GM18499 (cell line): ENCODE data around the gene SRP19.
"Not testable (repeated sequence)": the region's sequence is repeated elsewhere in the genome, so short reads cannot be mapped to it uniquely, and the experiment has no call there.

Experiments used
- ATAC-seq: cut with Tn5 transposase; IDR thresholded peaks from one replicate; pipeline ENCODE4 v1.9.1; 2021; ENCODE audit warnings: moderate number of reproducible peaks; ENCODE audit not compliant: insufficient read depth, unreplicated experiment

SRP19 gene

DNA sequence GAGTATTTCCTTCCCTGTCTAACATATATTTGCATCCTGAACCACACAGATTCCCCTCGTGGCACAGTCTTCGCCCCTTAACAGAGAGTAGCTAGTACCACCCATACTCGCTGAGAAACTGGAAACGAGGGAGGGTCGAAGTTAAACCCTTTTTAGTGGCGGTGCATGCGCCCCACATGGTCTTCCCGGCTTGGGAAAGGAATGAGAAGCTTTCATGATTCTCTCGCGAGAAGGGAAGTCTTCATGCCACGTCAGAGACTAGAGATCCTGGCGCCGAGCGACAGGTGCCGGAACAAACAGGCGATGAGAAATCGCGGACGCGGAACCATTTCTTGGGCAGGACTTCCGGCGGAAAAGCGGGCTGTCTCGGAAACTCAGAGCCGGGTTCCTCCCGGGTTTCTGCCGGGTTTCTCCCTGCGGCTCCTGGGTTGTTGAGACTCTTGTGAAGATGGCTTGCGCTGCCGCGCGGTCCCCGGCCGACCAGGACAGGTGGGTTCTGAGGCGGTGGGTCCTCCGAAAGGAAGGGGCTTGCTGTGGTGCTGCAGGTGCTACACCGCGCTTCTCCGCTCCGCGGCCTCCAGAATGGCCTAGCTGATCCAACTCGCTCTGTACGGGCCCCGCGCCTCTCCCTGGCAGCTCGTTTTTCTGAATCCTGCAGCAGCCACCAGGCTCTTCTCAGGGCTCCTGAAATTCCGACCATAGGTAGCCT lies at the start of gene SRP19:
Gene SRP19 (plus strand): TSS at position 359 of the 709 bp plus-strand sequence. CDS start 90 bp downstream, at position 449.
- ATAC-seq = peak; percentile 97

DNA sequence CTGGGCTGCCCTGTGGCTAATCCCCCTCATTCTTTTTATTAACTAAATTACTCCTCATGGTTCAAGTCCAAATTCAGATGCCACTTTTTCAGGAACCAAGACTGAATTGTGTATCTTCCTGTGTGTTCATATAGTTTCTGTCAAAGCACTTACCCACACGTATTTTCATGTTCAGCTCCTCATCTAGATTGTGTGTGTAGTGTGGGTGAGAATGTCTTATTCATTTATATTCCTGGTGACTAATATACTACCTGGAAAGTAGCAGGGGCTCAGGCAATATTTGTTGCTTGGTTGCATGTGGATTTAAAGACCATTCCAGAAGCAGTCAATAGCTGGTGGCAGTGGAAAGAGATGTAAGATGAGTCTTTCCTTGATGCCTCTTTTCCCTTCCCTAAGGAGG lies 48.5 kb upstream of the SRP19 start:
- no peak for ATAC-seq

DNA sequence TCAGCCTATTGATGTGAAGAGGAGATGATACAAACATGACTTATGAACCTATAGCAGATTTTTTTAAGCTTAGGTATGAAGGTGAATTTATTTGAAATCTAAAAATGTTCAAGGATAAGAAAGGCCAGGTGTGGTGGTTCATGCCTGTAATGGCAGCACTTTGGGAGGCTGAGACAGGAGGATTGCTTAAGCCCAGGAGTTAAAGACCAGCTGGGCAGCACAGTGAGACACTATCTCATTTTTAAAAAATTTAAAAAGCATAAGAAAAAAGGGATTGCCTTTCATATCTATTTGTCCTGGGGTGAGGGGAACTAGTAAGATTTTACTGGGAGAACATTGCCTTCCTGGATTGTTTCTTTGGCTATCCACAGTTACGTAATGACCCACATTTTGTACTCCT lies 40.8 kb upstream of the SRP19 start:
- ATAC-seq = no peak

- ATAC-seq = no peak
Observed at GRCh38 chr5:112822456-112822855, 38.6 kb upstream of the SRP19 start.

DNA sequence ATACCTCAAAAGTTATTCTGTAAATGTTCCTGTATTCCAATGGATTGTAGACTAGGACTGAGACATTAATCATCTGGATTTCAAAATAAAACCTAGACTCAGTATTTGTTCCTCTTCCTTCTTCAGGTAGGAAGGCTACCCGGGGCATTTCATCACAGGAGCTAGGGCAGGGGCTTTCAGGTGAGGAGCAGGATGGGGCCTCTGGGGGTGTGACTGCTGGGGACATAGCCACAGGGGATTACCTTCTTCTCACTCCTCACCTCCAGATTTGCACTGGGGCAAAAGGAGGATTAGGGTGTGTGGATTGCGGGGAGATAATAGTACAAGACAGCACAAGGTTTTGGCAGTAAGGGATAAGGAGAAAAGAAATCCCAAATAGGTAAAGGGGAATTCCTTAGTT lies 37.9 kb upstream of the SRP19 start:
- ATAC-seq = no peak

GRCh38 chr5:112823656-112824055 lies 37.4 kb upstream of the SRP19 start:
- no peak for ATAC-seq

DNA sequence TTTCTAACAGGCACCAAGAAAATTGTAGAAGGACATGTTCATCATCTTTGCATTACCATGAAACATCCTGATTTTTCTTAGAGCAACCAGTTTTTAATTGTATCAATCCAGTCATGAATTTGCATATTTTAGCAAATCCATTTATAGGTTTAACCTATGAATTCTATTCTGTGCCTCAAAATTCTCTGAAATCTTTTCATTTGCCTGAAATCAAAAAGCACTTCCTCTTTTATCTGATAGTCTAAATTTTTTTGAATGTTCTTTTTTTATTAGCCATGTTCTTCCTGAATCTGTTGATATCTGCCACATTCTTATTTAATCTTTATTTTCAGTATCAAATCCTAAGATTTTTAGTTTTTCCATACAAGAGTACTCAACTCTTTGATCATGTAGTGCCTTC lies 36.9 kb upstream of the SRP19 start:
- no peak for ATAC-seq

DNA sequence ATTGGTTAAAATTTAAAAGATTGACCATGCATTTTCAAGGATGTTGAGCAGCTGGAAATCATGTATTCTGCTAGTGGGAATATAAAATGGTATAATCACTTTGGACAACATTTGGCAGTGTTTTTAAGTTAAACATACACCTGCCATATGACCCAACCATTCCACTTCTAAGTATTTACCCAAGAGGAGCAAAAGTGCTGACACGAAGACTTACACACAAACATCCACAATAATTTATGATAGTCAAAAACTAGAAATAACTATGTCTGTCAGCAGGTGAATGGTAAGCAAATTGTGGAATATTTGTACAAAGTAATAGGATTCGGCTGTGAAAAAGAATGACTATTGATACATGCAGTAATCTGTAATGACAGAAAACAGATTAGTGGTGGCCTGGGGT lies 30.7 kb upstream of the SRP19 start:
- no peak for ATAC-seq

- ATAC-seq = no peak
Observed at GRCh38 chr5:112833971-112834370, 27.1 kb upstream of the SRP19 start.

GRCh38 chr5:112844489-112844888 lies 16.6 kb upstream of the SRP19 start:
- no peak for ATAC-seq

GRCh38 chr5:112846556-112846955 lies 14.5 kb upstream of the SRP19 start:
- ATAC-seq = no peak

GRCh38 chr5:112847306-112847705 lies 13.8 kb upstream of the SRP19 start:
- ATAC-seq = no peak

GRCh38 chr5:112848116-112848811 lies 12.8 kb upstream of the SRP19 start:
- ATAC-seq = peak; percentile 96

GRCh38 chr5:112849912-112850311 lies 11.2 kb upstream of the SRP19 start:
- ATAC-seq = no peak

DNA sequence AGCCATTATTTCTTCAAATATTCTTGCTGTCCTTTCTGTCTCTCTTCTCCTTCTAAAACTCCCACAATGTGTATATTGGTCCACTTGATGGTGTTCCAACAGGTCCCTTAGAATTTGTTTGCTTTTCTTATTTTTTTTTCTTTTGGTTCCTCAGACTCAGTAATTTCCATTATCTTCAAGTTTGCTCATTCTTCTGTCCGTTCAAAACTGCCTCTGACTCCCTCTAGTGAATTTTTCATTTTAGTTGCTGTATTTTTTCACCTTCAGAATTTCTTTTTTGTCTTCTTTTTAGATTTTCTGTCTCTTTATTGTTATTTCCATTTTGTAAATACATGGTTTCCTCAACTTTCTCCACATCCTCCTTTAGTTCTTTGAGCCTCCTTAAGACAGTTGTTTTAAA lies 6.4 kb upstream of the SRP19 start:
- ATAC-seq = no peak

DNA sequence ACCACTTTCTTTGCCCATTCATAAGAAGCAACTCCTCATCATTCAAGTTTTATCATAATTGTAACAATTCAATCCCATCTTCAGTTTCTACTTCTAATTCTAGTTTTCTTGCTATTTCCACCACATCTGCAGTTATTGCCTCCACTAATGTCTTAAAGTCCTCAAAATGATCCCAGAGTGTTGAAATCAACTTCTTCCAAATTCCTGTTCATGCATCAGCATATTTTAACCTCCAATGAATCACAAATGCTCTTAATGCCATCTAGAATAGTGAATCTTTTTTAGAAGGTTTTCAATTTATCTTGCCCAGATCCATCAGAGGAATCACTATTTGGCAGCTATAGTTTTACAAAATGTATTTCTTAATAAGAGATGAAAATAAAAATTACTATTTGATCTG lies 3.2 kb upstream of the SRP19 start:
- no peak for ATAC-seq

- ATAC-seq = not testable (repeated sequence)
Observed at GRCh38 chr5:112860571-112860928, 537 bp upstream of the SRP19 start.

DNA sequence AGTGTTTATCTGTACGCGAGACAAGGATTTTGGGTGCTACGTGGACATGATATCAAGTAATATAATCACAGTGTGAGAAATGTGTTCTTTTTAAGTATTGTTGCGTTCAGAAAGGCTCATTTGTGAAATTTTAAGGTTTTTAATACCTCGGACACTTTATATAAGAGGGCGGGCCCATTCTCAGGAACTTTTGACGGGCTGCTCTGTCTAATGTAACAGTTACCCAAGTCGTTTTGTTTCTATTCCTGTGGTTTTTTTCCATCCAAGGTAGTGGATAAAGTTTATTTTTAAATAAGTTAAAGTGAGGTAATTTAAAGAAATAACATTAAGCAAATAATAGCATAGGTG lies 525 bp downstream of the SRP19 start:
- ATAC-seq = no peak

DNA sequence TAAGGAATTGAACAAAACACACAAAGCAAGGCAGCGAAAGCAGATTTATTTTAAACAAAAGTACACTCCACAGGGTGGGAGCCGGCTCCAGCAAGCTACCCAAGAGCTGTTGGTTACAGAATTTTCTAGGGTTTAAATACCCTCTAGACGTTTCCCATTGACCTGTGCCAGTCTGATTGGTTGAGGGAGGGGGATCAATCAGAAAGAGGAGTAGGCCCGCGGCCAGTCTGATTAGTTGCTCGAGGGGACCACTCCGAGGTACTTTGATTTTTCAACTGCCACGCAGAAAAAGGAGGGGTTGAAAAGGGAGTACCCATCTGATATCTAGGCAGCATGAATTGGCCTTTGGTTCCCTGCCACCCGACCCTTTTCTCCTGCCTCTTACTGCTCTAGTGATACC lies 998 bp downstream of the SRP19 start:
- ATAC-seq = no peak

GRCh38 chr5:112863549-112863948 lies 2.5 kb downstream of the SRP19 start:
- ATAC-seq = no peak

DNA sequence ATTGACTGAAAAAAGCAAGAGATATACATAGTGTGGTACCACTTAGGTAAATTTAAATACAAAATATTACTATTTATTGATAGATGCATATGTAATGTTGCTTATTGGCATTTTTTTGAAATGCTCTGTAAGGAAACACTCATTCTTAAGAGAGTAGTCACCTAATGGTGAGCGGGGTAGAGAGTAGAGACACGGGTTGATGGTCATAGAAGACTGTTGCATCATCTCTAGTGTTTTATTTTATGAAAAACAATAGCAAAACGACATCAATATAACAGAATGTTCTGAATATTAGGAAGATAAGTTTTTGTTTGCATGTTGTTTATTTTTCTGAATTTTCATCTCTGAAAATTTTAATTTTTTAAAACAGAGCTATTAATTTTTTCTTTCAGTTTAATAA lies 4.0 kb downstream of the SRP19 start:
- no peak for ATAC-seq

- ATAC-seq = no peak
Observed at GRCh38 chr5:112866739-112867138, 5.7 kb downstream of the SRP19 start.
